Medulla oblongata (tissue), 1 donor: ENCODE measurements around the gene PCSK5.

Experiments
- DNase-seq: peaks from one replicate; pipeline ENCODE4 v3.0.0-alpha.2; 2015; ENCODE audit errors: extremely low spot score

Gene PCSK5

GRCh38 chr9:76004526-76004925 is 114.1 kb downstream of the PCSK5 start:
- DNase-seq: no peak

- DNase-seq: no peak
These were observed 117.5 kb downstream of the PCSK5 start for GRCh38 chr9:76007935-76008334.

- no peak for DNase-seq
These were observed 123.3 kb downstream of the PCSK5 start for GRCh38 chr9:76013809-76014208.

- DNase-seq: no peak
These were observed 127.8 kb downstream of the PCSK5 start for GRCh38 chr9:76018235-76018634.

DNA sequence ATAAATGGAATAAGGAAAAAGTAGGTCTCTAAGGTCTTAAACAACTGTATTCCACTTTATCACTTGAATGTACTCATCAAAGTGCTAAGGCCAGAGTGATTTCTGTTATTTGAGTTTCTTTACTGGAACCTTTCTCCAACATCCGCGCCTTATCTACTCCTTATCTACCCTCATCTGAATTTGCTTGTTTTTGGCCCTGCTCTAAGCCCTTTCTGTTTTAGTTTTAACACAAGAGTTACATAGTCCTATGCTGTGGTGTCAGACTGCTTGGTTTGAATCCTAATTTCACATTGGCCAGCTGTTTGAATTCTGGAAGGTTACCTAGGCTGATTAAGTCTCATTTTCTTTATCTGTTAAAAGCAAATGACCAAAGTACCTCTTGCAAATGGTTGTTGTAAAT is 128.3 kb downstream of the PCSK5 start:
- no peak for DNase-seq

DNA sequence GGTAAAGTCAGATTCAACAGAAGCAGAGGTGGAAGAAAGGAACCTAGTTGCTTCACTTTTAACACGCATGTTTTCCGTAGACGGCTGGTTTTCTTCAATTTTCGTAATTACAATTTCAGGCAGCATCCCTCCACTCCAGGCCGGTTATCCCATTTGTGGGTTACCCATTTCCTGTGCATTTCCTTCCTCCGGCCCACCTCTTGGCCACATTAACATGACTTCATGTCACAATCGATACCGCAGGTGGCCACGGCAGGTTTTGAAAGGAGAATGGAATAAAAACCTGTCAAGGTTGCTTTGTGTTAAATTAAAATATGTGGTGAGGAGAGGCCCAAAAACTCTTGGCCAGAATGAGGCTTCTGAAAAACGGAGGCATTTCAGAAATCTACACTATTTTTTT is 130.2 kb downstream of the PCSK5 start:
- DNase-seq: no peak

GRCh38 chr9:76022317-76022716 is 131.8 kb downstream of the PCSK5 start:
- DNase-seq: no peak

DNA sequence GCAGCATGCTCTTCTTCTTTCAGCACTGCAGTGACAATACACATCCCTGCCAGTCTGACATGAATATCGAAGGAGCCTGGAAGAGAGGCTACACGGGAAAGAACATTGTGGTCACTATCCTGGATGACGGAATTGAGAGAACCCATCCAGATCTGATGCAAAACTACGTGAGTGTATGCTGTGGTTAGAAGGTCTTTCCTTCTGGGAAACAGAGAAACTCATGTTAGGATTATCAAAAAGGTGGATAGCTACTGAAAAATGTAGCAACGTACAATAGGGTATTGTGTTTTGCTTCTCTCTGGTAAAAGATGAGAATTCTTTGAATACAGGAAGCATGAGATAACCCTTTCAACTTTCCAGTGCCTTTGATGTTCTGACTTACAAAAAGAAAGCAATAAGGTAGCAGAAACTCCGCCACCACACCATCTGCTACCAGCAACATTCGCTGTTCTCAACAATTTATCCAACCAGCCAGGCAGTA is 133.3 kb downstream of the PCSK5 start:
- DNase-seq: no peak

- no peak for DNase-seq
These were observed 134.8 kb downstream of the PCSK5 start for GRCh38 chr9:76025286-76025685.

GRCh38 chr9:76026796-76027195 is 136.3 kb downstream of the PCSK5 start:
- no peak for DNase-seq

DNA sequence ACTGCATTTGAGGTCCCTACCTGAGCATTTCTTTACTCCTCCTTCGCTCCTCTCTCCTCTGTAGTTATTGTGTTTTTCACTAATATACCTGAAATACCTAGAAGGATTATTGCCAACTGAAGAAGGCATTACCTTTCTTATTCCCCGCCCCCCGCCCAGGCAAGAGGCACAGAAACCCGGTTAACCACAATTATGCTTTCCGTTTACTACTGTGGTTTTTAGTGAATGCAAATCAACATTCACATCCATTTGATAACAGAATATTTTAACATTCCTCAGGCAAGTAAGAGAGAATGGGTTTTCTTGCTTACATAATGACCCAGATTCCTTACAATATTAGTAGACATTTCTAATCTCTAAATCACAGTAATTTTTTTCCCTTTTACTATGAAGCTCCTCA is 136.9 kb downstream of the PCSK5 start:
- no peak for DNase-seq

GRCh38 chr9:76027861-76028260 is 137.4 kb downstream of the PCSK5 start:
- no peak for DNase-seq

- no peak for DNase-seq
These were observed 141.7 kb downstream of the PCSK5 start for GRCh38 chr9:76032038-76032796.

DNA sequence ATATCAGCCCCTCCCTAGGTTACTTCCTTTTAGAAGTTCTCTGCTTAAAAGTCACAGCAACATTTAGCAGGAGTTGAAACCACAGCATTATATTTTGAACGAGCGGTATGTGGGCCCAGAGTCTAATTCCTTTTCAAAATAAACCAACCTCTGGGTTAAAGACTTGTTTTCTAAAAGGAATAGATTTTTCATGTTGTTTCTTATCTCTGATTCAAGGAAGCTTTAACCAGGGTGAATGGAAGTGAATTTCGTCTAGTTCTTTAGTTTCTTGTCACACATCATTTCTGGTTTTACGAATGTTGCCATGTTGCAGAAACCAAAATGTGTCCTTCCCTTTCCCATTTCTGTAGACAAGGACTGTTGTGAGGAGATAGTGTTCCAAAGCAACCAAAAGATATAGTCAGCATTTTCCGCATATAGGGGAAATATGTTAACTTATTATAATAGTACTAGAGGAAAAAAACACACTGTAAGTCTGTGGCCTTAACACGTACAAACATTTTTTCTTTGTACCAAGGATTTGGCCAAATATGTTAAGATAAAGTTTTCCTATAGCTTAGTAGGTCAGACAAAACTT is 142.4 kb downstream of the PCSK5 start:
- DNase-seq: no peak

- no peak for DNase-seq
These were observed 143.6 kb downstream of the PCSK5 start for GRCh38 chr9:76034049-76034448.

GRCh38 chr9:76036762-76037161 is 146.3 kb downstream of the PCSK5 start:
- no peak for DNase-seq

GRCh38 chr9:76037587-76038225 is 147.2 kb downstream of the PCSK5 start:
- no peak for DNase-seq

DNA sequence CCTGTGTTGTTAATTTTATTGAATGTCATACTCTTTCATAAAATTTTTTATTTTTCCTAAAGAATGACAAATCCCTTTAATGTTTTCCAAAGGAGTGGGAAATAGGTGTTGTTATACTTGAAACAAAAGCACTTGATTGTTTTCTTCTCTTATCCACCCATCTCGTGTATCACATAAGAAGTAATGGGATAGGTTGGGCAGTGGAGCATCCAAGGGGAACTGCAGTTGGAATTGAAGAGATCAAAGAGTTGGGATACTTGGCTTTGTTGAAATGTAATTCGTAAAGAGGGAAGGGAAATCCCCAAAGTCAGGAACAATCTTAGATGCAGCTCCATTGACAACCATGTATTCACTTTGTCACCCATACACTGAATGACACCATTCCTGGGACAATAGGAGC is 148.0 kb downstream of the PCSK5 start:
- DNase-seq: no peak

- no peak for DNase-seq
These were observed 153.9 kb downstream of the PCSK5 start for GRCh38 chr9:76044266-76044819.

GRCh38 chr9:76045221-76045620 is 154.7 kb downstream of the PCSK5 start:
- no peak for DNase-seq

DNA sequence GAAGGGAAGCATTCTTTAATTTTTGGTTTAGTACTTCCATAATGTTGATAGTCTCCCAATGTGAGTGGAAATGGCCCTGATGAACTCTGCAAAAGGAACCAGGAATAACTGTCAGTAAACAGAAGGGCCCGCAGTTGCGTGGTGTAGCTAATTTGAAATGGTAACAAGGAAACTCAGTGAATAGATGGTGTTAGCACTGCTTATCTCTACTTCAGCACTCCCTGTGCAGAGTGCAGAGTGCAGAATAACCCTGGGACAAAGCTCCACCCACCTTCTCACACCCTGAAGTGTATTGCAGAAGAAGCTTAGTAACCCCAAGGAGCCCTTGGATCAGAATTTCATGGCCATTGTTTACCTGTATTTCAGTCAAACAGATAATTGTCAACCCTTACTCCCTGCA is 158.9 kb downstream of the PCSK5 start:
- DNase-seq: no peak

- DNase-seq: peak; percentile 22
These were observed 177.2 kb downstream of the PCSK5 start for GRCh38 chr9:76067696-76068095.

DNA sequence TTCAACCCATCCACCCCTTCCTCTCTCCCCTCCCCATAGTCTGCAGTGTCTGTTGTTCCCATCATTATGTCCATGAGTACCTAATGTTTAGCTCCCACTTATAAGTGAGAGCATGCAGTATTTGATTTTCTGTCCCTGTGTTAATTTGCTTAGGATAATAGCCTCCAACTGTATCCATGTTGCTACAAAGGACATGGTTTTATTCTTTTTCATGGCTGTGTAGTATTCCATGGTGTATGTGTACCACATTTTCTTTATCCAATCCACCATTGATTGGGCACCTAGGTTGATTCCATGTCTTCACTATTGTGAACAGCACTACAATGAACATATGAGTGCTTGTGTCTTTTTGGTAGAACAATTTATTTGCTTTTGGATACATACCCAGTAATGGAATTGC is 187.1 kb downstream of the PCSK5 start:
- no peak for DNase-seq
